Mammary epithelial cell (primary cell): ENCODE data around the gene ANKRD29.

Source experiments
- CTCF ChIP-seq, 2 donors: IDR thresholded peaks in 1 of 2; conservative IDR thresholded peaks in 1 of 2; 2 replicates each; pipeline ENCODE4 v1.5.1; 2011 to 2012; ENCODE audit warnings: inconsistent platforms in 2 of 2, low read length in 2 of 2, mild to moderate bottlenecking in 2 of 2, control low read depth in 1 of 2, low read depth in 1 of 2; ENCODE audit not compliant: insufficient read depth in 1 of 2; ENCODE audit errors: extremely low read depth in 1 of 2
- EZH2 ChIP-seq: IDR thresholded peaks from 2 replicates; pipeline ENCODE4 v1.6.1; 2012; ENCODE audit warnings: low read length, inconsistent platforms, borderline replicate concordance

- TF ChIP-seq CTCF (conservative IDR thresholded peaks at IDR 0.05 in 1 of 2, IDR thresholded peaks at IDR 0.05 in 1 of 2; ENCODE audit: extremely low read depth in 1 of 2, insufficient read depth in 1 of 2, low read depth in 1 of 2, low read length in 2 of 2): no peak
- TF ChIP-seq EZH2: no peak
These were observed 13.2 kb upstream of the ANKRD29 start for GRCh38 chr18:23675896-23676295.
